Fibroblast of skin of abdomen (primary cell): ENCODE data around the gene SLX4.

Experiments
- DNase-seq: peaks from one replicate; pipeline ENCODE4 v3.0.0-alpha.2; 2013

The SLX4 gene

DNA sequence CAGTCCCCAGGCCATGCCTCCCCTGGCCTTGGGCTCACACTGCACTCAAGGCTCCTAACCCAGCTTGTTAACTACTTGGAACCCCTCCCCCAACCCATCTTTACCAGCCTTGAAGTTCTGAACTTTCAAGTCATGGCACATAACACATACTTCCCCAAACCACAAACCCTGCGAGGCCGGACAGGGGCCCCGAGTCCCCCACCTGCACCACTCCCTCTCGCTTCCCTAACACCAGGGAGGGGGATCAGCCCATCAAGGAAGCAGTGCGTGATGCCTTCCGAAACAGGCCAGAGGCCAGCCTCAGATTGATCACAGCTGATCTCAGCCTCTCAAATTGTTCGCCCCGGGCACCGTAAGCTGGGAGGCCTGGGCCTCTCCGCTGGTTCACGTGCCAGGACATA, 31.2 kb downstream of the SLX4 start:
- DNase-seq: peak; percentile 38

GRCh38 chr16:3579776-3580175, 31.6 kb downstream of the SLX4 start:
- no peak for DNase-seq

- peak; percentile 2 for DNase-seq
Observed at GRCh38 chr16:3578610-3579551, 32.5 kb downstream of the SLX4 start.

DNA sequence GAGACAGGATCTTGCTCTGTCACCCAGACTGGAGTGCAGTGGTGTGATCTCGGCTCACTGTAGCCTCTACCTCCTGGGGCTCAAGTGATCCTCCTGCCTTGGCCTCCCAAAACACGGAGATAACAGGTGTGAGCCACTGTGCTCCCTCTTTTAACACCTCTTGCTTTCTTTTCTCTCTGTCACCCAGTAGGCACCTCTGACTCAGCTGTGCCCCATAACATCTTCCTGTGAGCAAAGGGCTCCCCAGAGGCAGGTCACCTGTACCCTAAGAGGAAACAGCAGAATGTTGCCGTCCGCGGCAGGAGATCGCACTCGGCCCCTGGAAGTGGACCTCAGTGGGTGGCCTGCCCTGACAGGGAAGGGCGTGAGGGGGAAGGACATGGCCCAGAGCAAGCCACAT, 33.3 kb downstream of the SLX4 start:
- no peak for DNase-seq

- DNase-seq: no peak
Observed at GRCh38 chr16:3577302-3577752, 34.1 kb downstream of the SLX4 start, which contains the start of gene NLRC3. Gene NLRC3 (minus strand): TSS chr16:3577403. CDS start chr16:3565036, 12,367 bp downstream.

GRCh38 chr16:3576211-3576610, 35.2 kb downstream of the SLX4 start:
- DNase-seq: no peak

DNA sequence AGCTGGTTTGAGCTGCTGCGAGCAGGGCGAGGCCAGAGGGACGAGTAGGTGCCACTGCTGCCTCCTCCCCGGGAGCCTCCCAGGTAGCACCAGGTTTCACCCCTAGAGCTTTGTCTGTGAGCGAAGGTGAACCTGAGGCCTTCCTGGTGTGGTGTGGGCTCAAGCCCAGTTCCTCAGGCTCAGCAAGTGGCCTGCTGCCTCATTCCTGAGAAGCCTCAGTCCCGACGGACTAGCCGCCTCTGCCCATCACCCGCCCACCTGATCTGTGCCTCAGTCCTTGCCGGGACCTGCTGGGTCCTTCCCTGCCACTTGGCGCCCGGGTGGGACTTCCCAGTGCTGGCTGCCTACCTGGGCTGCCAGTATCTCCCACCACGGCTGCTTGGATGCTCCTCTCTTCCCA, 35.9 kb downstream of the SLX4 start:
- DNase-seq: no peak

DNA sequence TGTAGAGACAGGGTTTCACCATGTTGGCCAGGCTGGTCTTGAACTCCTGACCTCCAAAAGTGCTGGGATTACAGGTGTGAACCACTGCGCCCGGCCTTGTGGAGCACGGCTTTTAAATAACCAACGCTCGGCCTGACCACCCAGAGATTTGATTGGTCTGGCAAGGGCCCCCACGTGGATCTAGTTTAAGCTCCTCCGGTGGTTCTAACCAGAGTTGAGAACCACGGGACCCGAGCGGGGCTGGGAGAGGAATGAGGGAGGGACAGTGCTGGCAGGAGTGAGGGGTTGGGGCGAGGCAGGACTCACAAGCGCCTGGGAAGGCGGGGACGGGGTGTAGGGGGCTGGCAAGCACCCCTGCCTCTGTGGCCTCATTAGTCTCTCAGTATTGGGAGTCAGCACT, 37.2 kb downstream of the SLX4 start:
- DNase-seq: no peak

DNA sequence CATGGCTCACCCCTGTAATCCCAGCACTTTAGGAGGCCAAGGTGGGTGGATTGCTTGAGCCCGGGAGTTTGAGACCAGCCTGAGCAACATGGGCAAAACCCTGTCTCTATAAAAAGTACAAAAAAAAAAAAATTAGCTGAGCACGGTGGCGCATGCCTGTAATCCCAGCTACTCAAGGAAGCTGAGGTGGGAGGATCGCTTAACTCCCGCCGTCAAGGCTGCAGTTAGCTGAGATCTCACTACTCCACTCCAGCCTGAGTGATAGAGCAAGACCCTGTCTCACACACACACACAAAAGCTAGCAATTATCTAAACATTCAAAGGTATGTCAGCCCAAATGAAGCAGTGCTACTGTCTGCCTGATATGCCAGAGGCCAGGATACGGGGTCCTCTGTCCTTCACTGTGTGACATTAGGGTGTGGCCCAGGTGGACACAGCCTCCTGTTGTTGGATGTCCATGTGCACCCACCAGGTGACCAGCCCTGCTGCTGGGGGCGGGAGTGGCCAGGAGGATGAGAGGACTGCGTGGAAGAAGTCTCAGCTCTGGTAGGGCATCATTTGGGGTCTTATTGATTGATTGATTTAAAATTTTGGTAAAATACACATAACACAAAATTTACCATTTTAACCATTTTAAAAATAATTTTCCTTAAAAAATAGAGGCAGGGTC, 38.1 kb downstream of the SLX4 start:
- no peak for DNase-seq

- no peak for DNase-seq
Observed at GRCh38 chr16:3570420-3571062, 40.9 kb downstream of the SLX4 start.

DNA sequence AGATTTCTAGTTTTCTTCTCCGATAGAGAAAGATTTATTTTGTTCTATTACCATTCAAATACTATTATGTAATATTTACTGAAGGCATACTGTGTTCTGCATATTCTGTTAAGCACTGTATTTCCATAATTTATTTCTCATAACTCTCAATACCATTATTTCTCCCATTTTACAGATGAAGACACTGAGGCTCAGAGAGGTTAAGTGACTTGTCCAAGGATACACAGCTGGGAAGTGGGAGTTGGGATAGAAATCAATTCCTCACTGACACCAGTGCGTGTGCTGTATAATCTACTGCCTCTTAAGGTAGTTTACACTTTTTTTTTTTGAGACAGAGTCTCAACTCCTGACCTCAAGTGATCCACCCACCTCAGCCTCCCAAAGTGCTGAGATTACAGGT, 41.6 kb downstream of the SLX4 start:
- DNase-seq: no peak

DNA sequence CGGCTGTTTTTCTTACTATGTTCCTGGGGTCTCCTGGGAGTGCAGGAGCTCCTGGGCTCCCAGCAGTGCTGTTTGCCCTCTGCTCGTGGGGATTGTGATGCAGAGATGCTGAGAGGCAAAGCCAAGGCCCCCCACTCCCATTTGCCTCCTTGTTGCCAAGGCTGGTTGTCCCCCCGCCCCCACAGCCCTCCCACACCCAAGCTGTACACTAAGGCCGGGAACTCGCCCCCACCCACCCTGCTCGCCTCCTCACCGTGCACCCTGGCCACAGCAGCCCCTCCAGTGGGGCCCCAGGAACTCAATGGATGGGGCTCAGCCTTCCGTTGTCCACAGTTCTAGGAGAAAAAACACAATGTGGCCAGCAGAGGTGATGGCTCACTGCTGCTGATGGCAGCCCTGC, 44.4 kb downstream of the SLX4 start:
- no peak for DNase-seq

DNA sequence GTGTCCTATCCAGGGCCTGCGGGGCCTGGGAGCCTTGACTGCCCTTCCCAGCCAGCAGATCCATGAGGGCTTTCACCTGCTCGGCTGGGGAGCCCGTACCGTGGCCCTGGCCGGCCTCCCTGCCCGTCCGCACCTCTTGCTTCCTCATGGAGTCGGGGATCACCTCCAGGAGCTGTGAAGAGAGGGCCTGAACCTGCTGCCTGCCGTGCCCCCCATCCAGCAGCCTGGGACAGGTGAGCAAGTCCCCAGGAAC, 46.6 kb downstream of the SLX4 start:
- DNase-seq: no peak

GRCh38 chr16:3564130-3564888, 47.1 kb downstream of the SLX4 start:
- DNase-seq: no peak

- DNase-seq: no peak
Observed at GRCh38 chr16:3562914-3563480, 48.4 kb downstream of the SLX4 start.

DNA sequence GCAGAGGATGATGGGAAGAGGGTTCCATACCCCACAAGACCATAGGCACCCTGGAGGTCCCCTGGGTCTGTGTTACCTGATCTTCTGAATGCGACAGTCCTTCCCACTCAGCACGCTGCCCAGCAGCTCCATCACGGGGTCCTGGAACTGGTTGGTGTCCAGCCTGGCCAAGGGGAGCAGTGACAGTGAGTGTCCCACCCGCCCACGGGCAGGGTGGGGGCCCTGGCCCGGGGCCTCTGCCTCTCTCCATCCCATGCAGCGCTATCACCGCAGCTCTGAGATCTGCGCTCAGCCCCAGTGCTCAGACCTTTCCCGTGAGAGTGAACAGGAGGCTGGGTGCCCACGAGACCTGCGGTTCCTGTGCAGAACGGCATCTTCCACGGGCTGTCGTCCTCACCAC, 49.8 kb downstream of the SLX4 start:
- DNase-seq: no peak

GRCh38 chr16:3554351-3554928, 57.0 kb downstream of the SLX4 start:
- DNase-seq: no peak

GRCh38 chr16:3553138-3553923, 58.1 kb downstream of the SLX4 start:
- DNase-seq: no peak

GRCh38 chr16:3550851-3551847, 60.3 kb downstream of the SLX4 start:
- DNase-seq: no peak

GRCh38 chr16:3549906-3550305, 61.5 kb downstream of the SLX4 start:
- no peak for DNase-seq
